ENCODE results near the gene RETREG1.
"Not testable (repeated sequence)": the region's sequence is repeated elsewhere in the genome, so short reads cannot be mapped to it uniquely, and the experiment has no call there.

Gene RETREG1

DNA sequence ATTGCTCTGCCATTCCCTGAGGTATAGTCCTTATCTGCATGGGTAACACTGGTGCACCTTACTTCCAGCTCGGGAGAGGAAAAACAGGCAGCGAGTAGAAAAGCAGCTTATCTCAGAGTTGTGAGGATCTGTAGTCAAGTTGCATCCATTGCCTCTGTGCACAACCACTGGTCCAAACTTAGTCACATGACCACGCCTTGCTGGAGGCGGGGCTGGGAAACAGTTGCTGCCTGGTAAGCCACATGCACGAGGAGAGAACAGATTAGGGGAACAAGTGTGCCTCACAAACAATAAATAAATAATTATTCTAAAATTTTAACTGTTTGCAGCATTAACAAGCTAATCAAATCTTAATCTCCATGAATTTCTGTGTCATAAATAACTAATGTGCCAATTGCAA is 169.8 kb downstream of the RETREG1 start:
- DNase-seq = no peak

- no peak for DNase-seq
Measured at GRCh38 chr5:16437977-16438376, 178.8 kb downstream of the RETREG1 start.

DNA sequence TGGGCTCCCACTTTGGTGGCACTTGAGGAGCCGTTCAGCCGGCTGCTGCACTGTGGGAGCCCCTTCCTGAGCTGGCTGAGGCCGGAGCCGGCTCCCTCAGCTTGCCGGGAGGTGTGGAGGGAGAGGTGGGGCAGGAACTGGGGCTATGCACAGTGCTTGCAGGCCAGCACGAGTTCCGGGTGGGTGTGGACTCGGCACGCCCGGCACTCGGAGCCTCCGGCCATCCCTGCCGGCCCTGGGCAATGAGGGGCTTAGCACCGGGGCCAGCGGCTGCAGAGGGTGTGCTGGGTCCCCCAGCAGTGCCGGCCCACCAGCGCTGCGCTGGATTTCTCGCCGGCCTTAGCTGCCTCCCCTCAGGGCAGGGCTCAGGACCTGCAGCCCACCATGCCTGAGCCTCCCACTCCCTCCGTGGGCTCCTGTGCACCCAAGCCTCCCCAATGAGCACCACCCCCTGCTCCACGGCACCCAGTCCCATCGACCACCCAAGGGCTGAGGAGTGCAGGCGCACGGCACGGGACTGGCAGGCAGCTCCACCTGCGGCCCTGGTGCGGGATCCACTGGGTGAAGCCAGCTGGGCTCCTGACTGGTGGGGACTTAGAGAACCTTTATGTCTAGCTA is 180.6 kb downstream of the RETREG1 start:
- DNase-seq = not testable (repeated sequence)

- DNase-seq = no peak
Measured at GRCh38 chr5:16431490-16431889, 185.3 kb downstream of the RETREG1 start.

DNA sequence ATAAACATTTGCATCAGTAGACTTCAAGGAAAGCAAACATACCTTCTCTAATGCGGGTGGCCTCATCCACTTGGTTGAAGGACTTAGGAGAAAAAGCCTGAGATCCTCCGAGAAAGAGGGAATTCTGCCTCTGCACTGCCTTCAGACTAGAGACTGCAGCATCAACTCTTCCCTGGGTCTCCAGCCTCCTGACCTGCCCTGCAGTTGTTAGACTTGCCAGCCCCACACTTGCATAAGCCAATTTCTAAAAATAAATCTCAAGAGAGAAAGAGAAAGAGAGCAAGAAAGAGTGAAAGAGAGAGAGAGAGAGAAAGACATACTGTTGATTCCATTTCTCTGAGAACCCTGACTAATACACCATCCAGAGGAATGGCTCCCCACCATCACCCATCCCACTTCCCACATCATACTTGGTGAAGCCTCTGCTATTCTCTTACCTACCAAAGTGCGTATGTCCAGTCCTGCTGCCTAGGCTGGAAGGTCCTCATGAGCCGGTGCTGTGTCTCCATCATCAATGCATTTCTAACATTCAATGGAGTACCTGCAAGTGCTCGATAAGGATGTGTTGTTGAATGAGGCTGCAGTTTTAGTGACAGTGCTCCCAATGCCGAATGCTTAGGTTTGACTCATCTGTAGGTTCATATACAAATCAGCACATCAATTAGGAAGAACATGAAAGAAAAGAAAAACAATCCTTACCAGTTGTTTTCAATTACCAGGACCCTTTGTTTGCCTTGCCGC is 186.3 kb downstream of the RETREG1 start:
- DNase-seq = no peak

DNA sequence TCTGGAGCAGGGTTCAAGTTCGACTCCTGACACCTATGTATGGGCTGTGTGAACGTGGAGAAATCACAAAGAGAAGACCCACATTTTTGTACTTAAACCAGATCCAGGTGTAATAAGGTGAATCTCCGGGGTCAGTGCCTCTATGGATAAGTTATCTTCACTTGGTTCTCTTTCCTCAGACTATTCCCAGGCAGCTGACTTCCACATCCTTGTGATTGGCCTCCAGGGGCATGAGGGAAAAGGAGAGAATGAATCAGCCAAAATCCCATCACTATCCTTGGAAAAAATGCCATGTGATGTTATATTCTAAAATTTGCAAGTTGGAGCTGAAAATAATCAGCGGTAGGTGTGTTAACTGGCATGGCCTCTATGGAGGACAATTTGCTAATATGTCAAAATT is 188.4 kb downstream of the RETREG1 start:
- DNase-seq = no peak

DNA sequence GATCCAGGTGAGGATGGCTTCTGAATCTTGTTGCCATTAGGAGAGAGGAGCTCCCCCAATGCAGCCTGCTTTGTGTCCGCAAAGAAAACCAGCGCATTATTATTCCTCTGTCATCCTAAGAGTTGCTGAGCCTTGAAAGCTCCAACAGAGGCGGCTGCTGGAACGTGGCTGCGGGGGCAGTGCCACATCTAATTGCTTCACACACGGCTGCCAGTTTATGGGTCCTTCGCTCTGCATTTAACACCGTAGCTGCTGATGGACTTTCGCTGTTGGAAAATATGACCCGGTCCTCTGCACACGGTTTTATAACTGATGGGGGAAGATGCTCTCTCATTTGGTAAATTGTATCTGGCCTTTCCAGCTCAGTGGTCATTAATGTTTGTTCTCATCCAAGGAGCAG is 189.2 kb downstream of the RETREG1 start:
- DNase-seq = no peak
